H1 (cell line): ENCODE data around the gene ZDHHC20. TPM values are rescaled to one million over a fixed set of nuclear protein-coding genes. Genes with fewer than 3 reads are reported as not detected.
A peak's percentile ranks its signal among the peaks of the same experiment; 100 is the strongest.

ENCODE experiments used
- polyA plus RNA-seq, 7 experiments: library from polyadenylated mRNA; depleted of rRNA in 3 of 7; stranded (reverse) in 5 of 7; unstranded in 2 of 7; fragments of >200 nt in 5 of 7; fragments of 200-250 nt in 2 of 7; gene quantifications; 1 replicate in 5 of 7; 2 replicates in 1 of 7; 4 replicates in 1 of 7; pipeline versions ENCODE4 v1.2.1 to v1.2.3, GENCODE V29; 2011 to 2013; ENCODE audit warnings: missing spikeins in 2 of 7, mixed read lengths in 2 of 7
- total RNA-seq: library from RNA; stranded (reverse); fragmentation: NEBNext Ultra II Directional; extraction: Animal tissue kit (Norgen Biotek cat#: 25700); gene quantifications from 2 replicates; pipeline ENCODE4 v1.2.1, GENCODE V29; 2021
- TF ChIP-seq, protein P1 (sequence below), 3 experiments: IDR thresholded peaks; 1 replicate in 2 of 3; 2 replicates in 1 of 3; pipeline versions ENCODE4 v1.5.1 to v1.6.1; 2011; ENCODE audit warnings: low read length in 3 of 3, mild to moderate bottlenecking in 3 of 3, inconsistent platforms in 2 of 3, low read depth in 1 of 3, moderate library complexity in 1 of 3; ENCODE audit not compliant: insufficient read depth in 1 of 3; ENCODE audit errors: control extremely low read depth in 1 of 3

Gene ZDHHC20
- total and polyA plus RNA-seq, 2 of the 8 experiments (the other 6 are each of a cell fraction or from before 2014, with no cell fraction given): 16.4 to 89.0 TPM

DNA sequence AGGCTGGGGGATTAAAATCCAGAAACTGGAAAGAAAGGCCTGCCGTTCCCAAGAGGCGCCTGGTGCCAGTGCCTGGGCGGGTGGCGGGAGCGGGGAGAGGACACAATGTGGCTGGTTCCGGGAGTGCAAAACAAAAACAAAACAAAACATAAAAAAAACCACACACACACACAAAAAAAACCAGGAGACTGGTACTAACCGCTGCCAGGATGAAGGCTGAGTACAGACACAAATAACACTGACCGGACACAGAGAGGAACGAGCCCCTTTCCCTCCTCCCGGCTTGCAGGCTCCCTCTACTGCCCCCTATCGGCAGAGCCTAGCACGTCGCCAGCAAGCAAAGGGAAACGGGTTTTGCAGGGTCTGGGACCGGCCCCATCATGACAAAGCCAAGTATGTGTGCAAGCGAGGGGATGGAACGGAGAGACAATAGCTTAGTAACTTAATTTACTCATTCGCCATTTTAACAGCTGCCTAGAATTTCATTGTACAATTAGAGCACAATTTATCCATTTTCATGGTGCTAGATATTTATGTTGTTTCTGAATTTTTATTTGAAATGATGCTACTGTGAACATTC is 17.9 kb upstream of the ZDHHC20 start (continued):
- TF ChIP-seq, protein P1, sequence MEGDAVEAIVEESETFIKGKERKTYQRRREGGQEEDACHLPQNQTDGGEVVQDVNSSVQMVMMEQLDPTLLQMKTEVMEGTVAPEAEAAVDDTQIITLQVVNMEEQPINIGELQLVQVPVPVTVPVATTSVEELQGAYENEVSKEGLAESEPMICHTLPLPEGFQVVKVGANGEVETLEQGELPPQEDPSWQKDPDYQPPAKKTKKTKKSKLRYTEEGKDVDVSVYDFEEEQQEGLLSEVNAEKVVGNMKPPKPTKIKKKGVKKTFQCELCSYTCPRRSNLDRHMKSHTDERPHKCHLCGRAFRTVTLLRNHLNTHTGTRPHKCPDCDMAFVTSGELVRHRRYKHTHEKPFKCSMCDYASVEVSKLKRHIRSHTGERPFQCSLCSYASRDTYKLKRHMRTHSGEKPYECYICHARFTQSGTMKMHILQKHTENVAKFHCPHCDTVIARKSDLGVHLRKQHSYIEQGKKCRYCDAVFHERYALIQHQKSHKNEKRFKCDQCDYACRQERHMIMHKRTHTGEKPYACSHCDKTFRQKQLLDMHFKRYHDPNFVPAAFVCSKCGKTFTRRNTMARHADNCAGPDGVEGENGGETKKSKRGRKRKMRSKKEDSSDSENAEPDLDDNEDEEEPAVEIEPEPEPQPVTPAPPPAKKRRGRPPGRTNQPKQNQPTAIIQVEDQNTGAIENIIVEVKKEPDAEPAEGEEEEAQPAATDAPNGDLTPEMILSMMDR (IDR thresholded peaks at IDR 0.05; ENCODE audit: control extremely low read depth in 1 of 3, insufficient read depth in 1 of 3, low read depth in 1 of 3, low read length in 3 of 3): peak; percentile 86 to 98 (median 95)
- TF ChIP-seq, all 59 proteins: peak for 13
